Measurements from ENCODE around the gene FAT1. TPM values are rescaled to one million over a fixed set of nuclear protein-coding genes. Genes with fewer than 3 reads are reported as not detected.

The FAT1 gene
- total RNA-seq, 1 experiment from 2014 or later = 197 TPM

DNA sequence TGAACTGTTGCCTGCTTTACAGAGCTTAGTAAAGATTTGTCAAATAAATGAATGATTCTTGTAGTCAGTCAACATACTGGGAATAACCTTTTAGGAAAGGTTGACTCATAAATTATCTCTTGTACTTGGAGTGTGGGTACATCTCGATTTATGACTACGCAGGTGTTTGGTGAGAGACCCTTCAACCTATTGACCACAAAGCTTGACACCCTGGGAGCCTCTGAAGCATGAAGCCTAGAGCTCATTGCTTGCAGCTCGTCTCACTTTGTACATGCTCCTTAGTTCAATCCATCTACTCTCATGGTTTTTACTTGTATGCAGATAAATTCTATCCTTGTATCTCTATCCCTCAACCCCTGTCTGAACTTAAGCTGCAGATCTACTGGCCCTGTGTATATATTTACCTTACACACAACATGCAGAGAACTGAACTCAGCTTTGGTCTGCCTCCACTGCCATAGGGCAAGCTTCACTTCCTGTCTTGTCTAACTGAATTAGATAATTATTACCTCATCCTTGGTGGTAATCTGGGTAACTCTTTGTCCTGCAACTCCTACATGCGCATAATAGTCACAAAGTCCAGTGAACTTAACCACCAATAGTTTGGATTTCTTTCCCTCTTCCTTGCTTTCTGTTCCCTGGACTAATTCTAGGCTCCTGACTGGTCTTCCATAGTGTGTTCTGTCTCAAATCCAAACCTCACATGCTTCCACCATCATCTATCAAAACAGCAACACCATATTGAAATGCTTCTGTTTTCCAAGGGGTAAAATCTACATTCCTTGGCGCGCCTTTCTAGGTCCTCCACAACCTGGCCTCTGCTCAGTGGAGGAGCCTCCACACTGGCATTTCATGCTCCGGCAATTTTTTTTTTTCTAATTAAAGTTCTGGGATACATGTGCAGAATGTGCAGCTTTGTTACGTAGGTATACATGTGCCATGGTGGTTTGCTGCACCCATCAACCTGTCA is 32.2 kb upstream of the FAT1 start:
- CTCF ChIA-PET = interaction anchor here (0.5 to 1.1 kb wide), 2 partner anchors 20 to 68 kb away, joined by 3 to 5 read pairs; no protein-coding TSS in a partner anchor
- no peak overlapping the region for H3K4me3 Mint-ChIP-seq (ENCODE audit: low read depth, unreplicated experiment)
- no peak for DNase-seq
- no peaks in the 10 kb centered on the region for H3K36me3 Mint-ChIP-seq (ENCODE audit: insufficient read depth, unreplicated experiment)
- H3K27ac Mint-ChIP-seq (ENCODE audit: unreplicated experiment) = peak overlapping the region; percentile 32
- TF ChIP-seq, protein P1, sequence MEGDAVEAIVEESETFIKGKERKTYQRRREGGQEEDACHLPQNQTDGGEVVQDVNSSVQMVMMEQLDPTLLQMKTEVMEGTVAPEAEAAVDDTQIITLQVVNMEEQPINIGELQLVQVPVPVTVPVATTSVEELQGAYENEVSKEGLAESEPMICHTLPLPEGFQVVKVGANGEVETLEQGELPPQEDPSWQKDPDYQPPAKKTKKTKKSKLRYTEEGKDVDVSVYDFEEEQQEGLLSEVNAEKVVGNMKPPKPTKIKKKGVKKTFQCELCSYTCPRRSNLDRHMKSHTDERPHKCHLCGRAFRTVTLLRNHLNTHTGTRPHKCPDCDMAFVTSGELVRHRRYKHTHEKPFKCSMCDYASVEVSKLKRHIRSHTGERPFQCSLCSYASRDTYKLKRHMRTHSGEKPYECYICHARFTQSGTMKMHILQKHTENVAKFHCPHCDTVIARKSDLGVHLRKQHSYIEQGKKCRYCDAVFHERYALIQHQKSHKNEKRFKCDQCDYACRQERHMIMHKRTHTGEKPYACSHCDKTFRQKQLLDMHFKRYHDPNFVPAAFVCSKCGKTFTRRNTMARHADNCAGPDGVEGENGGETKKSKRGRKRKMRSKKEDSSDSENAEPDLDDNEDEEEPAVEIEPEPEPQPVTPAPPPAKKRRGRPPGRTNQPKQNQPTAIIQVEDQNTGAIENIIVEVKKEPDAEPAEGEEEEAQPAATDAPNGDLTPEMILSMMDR (IDR thresholded peaks at IDR 0.05; ENCODE audit: unreplicated experiment) = no peak
- no peaks in the 10 kb centered on the region for H3K9me3 Mint-ChIP-seq (ENCODE audit: low read depth, unreplicated experiment)
- intact Hi-C loops (cut with micrococcal nuclease; ENCODE audit: unreplicated experiment) = no loop called here
- peaks cover 13% of the 10 kb centered on the region for H3K4me1 Mint-ChIP-seq (ENCODE audit: low read depth, unreplicated experiment)
- H3K27me3 Mint-ChIP-seq (ENCODE audit: unreplicated experiment) = no peaks in the 10 kb centered on the region
- BruUV-seq (replicated peaks) = no TSS peak

DNA sequence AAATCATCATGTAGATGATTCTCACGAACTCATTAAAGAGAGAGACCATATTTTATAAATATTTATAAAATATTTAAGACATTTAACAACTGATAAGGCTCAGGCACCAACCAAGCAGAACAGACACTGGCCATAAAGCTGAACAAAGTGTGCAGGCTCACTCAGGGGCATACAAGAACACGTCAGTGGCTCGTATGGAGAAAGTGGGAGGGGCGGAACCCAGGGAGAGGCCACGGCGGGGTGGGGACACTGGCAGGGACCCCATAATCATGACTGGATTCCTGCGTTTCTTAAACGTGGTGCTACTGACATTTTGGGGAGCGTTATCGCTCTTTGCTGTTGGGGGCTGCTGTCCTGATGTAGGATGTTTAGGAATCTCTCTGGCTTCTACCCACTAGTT is 31.3 kb upstream of the FAT1 start:
- no peaks in the 10 kb centered on the region for H3K9me3 Mint-ChIP-seq (ENCODE audit: low read depth, unreplicated experiment)
- no TSS peak for BruUV-seq (replicated peaks)

DNA sequence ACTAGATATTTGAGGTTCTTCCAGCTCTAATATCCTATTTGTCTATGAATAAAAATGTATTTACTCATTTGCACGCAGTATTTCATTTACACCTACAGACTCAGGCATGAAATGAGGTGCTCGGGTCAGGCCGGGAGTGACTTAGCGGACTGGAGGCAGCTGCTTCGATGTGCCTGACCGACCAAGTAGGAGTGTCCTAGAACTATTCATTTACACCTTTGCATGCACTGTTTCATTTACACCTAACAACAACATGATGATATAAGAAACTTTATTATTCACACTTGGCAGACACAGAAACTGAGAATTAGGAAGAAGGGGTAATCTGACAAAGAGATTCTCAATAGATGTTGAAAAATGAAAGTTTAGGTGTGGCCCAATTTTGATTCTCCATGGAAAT is 28.7 kb upstream of the FAT1 start:
- no peak for DNase-seq
- BruUV-seq (replicated peaks) = no TSS peak
- Mint-ChIP-seq H3K27me3 (ENCODE audit: unreplicated experiment) (no peaks in the 10 kb centered on the region), H3K4me1 (ENCODE audit: low read depth, unreplicated experiment) (peaks cover 13% of the 10 kb centered on the region), H3K27ac (ENCODE audit: unreplicated experiment) (no peak overlapping the region), H3K4me3 (ENCODE audit: low read depth, unreplicated experiment) (no peak overlapping the region), H3K9me3 (ENCODE audit: low read depth, unreplicated experiment) (no peaks in the 10 kb centered on the region), H3K36me3 (ENCODE audit: insufficient read depth, unreplicated experiment) (no peaks in the 10 kb centered on the region)
- TF ChIP-seq, protein P1 (IDR thresholded peaks at IDR 0.05; ENCODE audit: unreplicated experiment) = no peak
- intact Hi-C loops (cut with micrococcal nuclease; ENCODE audit: unreplicated experiment) = no loop called here
- CTCF ChIA-PET = interaction anchor here (0.6 kb wide), 1 partner anchor 22 kb away, joined by 4 read pairs; no protein-coding TSS in a partner anchor

More for the DNA sequence above, 31.3 kb upstream of the FAT1 start:
- no peak for DNase-seq
- Mint-ChIP-seq H3K4me3 (ENCODE audit: low read depth, unreplicated experiment) (no peak overlapping the region), H3K36me3 (ENCODE audit: insufficient read depth, unreplicated experiment) (no peaks in the 10 kb centered on the region), H3K27ac (ENCODE audit: unreplicated experiment) (no peak overlapping the region), H3K4me1 (ENCODE audit: low read depth, unreplicated experiment) (peaks cover 13% of the 10 kb centered on the region), H3K27me3 (ENCODE audit: unreplicated experiment) (no peaks in the 10 kb centered on the region)
- intact Hi-C loops (cut with micrococcal nuclease; ENCODE audit: unreplicated experiment) = no loop called here
- TF ChIP-seq, protein P1 (IDR thresholded peaks at IDR 0.05; ENCODE audit: unreplicated experiment) = no peak
- CTCF ChIA-PET = interaction anchor here (1.1 kb wide), 1 partner anchor 19 kb away, joined by 5 read pairs; no protein-coding TSS in a partner anchor

DNA sequence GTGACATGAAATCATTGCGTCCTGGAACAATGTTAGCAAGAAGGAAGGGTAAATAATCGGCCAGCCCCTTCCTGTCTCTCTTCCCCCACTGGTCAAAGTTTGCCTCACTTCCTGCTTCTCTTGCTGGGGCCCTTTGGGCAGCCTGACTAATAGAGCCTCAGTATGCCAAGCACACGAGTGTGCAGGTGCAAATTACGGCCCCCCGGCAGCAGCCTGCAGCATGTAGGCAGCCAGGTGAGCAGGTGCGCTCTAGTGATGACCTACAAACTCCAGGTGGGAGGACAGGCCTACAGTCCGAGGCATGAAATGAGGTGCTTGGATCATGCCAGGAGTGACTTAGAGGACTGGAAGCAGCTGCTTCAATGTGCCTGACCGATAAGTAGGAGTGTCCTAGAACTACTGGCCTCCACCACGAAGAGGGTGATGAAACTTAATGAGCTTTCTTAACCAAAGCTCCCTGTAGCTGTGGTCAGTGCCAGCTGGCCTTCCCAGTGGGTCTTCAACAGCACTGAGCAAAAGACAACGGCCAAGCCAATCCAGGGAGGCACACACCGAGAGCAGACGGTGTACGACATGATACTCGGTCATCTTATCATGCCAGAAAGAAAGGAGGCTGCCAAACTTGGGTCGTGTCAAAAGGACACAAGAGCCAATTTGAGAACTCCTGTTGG is 26.1 kb upstream of the FAT1 start:
- BruUV-seq (replicated peaks) = no TSS peak
- Mint-ChIP-seq H3K27me3 (ENCODE audit: unreplicated experiment) (no peaks in the 10 kb centered on the region), H3K9me3 (ENCODE audit: low read depth, unreplicated experiment) (no peaks in the 10 kb centered on the region), H3K4me3 (ENCODE audit: low read depth, unreplicated experiment) (no peak overlapping the region), H3K4me1 (ENCODE audit: low read depth, unreplicated experiment) (no peaks in the 10 kb centered on the region), H3K36me3 (ENCODE audit: insufficient read depth, unreplicated experiment) (no peaks in the 10 kb centered on the region), H3K27ac (ENCODE audit: unreplicated experiment) (no peak overlapping the region)
- TF ChIP-seq, protein P1 (IDR thresholded peaks at IDR 0.05; ENCODE audit: unreplicated experiment) = no peak
- intact Hi-C loops (cut with micrococcal nuclease; ENCODE audit: unreplicated experiment) = no loop called here
- CTCF ChIA-PET = no interaction called here
- DNase-seq = no peak
